Esophagus (tissue), 2 donors: Measurements from ENCODE around the gene MYH11. TPM values are rescaled to one million over a fixed set of nuclear protein-coding genes. Genes with fewer than 3 reads are reported as not detected.
"Not testable (repeated sequence)": the region's sequence is repeated elsewhere in the genome, so short reads cannot be mapped to it uniquely, and the experiment has no call there.

Experiments
- H3K27ac ChIP-seq, 2 donors: one replicate each; pipeline ENCODE4 v1.5.1; 2013; ENCODE audit warnings: low read depth in 2 of 2, mild to moderate bottlenecking in 2 of 2, inconsistent platforms in 1 of 2, low read length in 1 of 2, moderate library complexity in 1 of 2
- H3K27me3 ChIP-seq, 2 donors: one replicate each; pipeline ENCODE4 v1.6.1; 2013; ENCODE audit warnings: low read length in 2 of 2, control low read depth in 1 of 2, mild to moderate bottlenecking in 1 of 2; ENCODE audit not compliant: insufficient read depth in 2 of 2, control insufficient read depth in 1 of 2
- H3K36me3 ChIP-seq, 2 donors: one replicate each; pipeline ENCODE4 v1.6.1; 2013; ENCODE audit warnings: low read length in 1 of 2; ENCODE audit not compliant: control insufficient read depth in 2 of 2, insufficient read depth in 2 of 2
- H3K4me1 ChIP-seq, 2 donors: one replicate each; pipeline ENCODE4 v1.6.1; 2013; ENCODE audit warnings: low read length in 1 of 2; ENCODE audit not compliant: control insufficient read depth in 2 of 2, insufficient read depth in 2 of 2
- H3K4me3 ChIP-seq, 2 donors: one replicate each; pipeline ENCODE4 v1.5.1; 2013; ENCODE audit warnings: low read length in 2 of 2, mild to moderate bottlenecking in 2 of 2, low read depth in 1 of 2, moderate library complexity in 1 of 2
- H3K9me3 ChIP-seq, 2 donors: one replicate each; pipeline ENCODE4 v1.6.1; 2013; ENCODE audit warnings: mild to moderate bottlenecking in 2 of 2, low read depth in 1 of 2, low read length in 1 of 2, moderate library complexity in 1 of 2; ENCODE audit not compliant: control insufficient read depth in 2 of 2, insufficient read depth in 1 of 2
- WGBS, 2 donors: extraction: QIAGEN DNeasy Blood & Tissue Kit; methylation state at CpG; one replicate each; pipeline ENCODE4 v1.1.7; 2013; 5-methylcytosine and 5-hydroxymethylcytosine counted together
- polyA plus RNA-seq, 2 donors: library from polyadenylated mRNA; stranded (reverse); fragments of 200-250 nt; gene quantifications; one replicate each; pipeline ENCODE4 v1.2.3, GENCODE V29; 2013
- donor health status: healthy with polysubstance abuse.
- donor health status: Bipolar disorder and iron deficiency.

MYH11 gene
- polyA plus RNA-seq, 2 donors: 120 to 421 TPM

DNA sequence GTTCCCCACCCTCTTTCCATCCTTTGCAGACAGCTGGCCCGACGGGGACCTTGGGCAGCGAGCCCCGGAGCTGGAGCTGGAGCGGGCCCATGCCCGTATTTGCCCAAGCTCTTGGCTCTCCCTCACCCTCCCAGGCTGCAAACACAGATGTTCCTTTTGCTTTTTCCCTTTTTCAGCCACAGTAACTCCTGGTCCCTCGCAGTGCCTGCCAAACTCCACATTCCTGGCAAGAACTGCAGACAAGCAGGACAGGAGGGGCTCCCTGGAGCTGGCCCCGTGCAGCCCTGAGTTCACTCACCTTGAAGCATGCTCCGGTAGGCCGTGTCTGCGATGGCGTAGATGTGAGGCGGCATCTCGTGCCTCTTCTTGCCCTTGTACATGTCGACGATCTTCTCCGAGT, 33.9 kb downstream of the MYH11 start:
- Histone ChIP-seq H3K4me1 (no peaks in the 10 kb centered on the region), H3K27me3 (no peaks in the 10 kb centered on the region), H3K9me3 (no peaks in the 10 kb centered on the region), H3K4me3 (no peak overlapping the region), H3K27ac (peak overlapping the region in 1 of 2 donors; percentile 67), H3K36me3 (no peaks in the 10 kb centered on the region)
- 42 to 49% methylated on average over 17 of the region's 17 CpGs for WGBS, 2 donors

DNA sequence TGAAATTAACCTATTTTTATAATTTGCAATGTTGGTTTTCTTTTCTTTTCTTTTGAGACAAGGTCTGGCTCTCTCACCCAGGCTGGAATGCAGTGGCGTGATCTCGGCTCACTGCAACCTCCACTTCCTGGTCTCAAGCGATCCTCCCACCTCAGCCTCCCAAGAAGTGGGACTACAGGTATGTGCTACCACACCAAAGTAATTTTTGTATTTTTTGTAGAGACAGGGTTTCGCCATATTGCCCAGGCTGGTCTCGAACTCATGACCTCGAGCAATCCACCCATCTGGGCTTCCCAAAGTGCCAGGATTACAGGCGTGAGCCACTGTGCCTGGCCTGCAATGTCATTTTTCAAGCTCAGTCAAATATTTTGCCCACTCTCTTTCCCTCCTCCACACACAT, 36.0 kb downstream of the MYH11 start:
- WGBS, 2 donors: 84% methylated on average over 7 of the region's 7 CpGs
- Histone ChIP-seq H3K4me3 (no peak overlapping the region), H3K36me3 (no peaks in the 10 kb centered on the region), H3K27ac (peak overlapping the region in 1 of 2 donors; percentile 28), H3K9me3 (no peaks in the 10 kb centered on the region), H3K27me3 (no peaks in the 10 kb centered on the region), H3K4me1 (no peaks in the 10 kb centered on the region)

DNA sequence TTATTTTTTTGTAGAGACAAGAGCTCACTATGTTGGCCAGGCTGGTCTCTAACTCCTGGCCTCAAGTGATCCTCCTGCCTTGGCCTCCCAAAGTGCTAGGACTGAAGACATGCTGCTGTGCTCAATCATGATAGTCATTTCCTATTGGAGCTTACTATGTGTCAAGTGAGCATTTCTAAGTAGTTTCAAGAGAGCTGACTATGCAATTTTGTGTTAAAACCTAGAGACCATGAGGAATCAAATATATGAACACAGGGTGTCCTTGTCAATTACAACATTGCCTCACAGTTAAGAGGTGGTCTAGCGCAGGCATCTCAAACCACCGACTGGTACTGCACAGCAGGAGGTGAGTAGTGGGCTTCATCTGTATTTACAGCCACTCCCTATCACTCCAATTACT, 37.8 kb downstream of the MYH11 start:
- Histone ChIP-seq H3K9me3 (no peaks in the 10 kb centered on the region), H3K4me3 (no peak overlapping the region), H3K27me3 (no peaks in the 10 kb centered on the region), H3K27ac (peak overlapping the region in 1 of 2 donors; percentile 29), H3K36me3 (no peaks in the 10 kb centered on the region), H3K4me1 (no peaks in the 10 kb centered on the region)
- WGBS, 2 donors: 89 to 97% methylated on average over 2 of the region's 2 CpGs

DNA sequence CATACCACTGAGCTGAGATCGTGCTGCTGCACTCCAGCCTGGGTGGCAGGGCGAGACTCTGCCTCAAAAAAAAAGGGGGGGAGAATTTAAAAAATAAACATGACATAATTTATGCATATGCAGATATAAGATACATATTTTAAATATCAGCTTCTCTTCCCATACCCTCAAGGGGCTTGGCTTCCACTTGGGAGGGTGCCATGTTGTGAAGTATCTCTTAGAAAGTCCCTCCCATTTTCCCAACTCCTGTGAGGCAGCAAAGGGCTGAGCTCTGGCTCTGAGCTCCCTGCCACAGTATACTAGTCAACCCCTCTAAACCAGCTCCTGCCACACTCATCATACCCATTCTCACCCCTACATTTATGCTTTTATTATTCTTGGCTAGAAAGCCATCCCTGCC, 39.4 kb downstream of the MYH11 start:
- Histone ChIP-seq H3K9me3 (no peaks in the 10 kb centered on the region), H3K36me3 (no peaks in the 10 kb centered on the region), H3K27ac (peak overlapping the region in 1 of 2 donors; percentile 4), H3K4me1 (no peaks in the 10 kb centered on the region), H3K4me3 (no peak overlapping the region), H3K27me3 (no peaks in the 10 kb centered on the region)
- 76 to 86% methylated on average over 2 of the region's 2 CpGs for WGBS, 2 donors

DNA sequence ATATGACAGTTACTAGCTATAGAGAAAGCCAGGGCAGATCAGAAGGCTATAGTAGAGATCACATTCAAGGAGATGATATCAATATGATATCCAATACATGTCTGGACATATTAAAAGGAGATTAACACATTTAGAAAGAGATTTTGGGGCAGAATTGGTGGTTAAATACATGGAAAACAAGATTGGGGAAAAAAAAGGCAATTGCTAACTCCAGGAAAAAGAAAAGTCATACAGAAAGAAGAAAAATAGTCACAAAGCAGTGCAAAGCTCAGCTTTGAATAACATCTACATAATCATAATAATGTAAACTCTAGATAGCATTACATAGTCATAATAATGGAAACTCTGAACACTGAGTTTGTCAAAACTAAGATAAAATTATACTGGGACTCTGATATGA, 40.6 kb downstream of the MYH11 start:
- Histone ChIP-seq H3K9me3 (no peaks in the 10 kb centered on the region), H3K36me3 (no peaks in the 10 kb centered on the region), H3K4me3 (peak overlapping the region in 1 of 2 donors; percentile 3), H3K4me1 (no peaks in the 10 kb centered on the region), H3K27ac (no peak overlapping the region), H3K27me3 (no peaks in the 10 kb centered on the region)

DNA sequence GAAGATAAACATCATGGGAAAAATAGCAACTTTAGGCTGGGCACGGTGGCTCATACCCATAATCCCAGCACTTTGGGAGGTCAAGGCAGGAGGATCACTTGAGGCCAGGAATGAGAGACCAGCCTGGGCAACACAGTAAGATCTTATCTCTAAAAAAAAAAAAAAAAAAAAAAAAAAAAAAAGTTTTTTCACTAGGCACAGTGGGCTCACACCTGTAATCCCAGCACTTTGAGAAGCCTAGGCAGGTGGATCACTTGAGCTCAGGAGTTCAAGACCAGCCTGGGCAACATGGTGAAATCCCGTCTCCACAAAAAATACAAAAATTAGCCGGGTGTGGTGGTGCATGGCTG, 44.5 kb downstream of the MYH11 start:
- H3K4me1 ChIP-seq, H3K36me3 ChIP-seq, H3K27me3 ChIP-seq, H3K27ac ChIP-seq, H3K9me3 ChIP-seq, H3K4me3 ChIP-seq: not testable (repeated sequence)
- 51 to 66% methylated on average over 3 of the region's 3 CpGs for WGBS, 2 donors

DNA sequence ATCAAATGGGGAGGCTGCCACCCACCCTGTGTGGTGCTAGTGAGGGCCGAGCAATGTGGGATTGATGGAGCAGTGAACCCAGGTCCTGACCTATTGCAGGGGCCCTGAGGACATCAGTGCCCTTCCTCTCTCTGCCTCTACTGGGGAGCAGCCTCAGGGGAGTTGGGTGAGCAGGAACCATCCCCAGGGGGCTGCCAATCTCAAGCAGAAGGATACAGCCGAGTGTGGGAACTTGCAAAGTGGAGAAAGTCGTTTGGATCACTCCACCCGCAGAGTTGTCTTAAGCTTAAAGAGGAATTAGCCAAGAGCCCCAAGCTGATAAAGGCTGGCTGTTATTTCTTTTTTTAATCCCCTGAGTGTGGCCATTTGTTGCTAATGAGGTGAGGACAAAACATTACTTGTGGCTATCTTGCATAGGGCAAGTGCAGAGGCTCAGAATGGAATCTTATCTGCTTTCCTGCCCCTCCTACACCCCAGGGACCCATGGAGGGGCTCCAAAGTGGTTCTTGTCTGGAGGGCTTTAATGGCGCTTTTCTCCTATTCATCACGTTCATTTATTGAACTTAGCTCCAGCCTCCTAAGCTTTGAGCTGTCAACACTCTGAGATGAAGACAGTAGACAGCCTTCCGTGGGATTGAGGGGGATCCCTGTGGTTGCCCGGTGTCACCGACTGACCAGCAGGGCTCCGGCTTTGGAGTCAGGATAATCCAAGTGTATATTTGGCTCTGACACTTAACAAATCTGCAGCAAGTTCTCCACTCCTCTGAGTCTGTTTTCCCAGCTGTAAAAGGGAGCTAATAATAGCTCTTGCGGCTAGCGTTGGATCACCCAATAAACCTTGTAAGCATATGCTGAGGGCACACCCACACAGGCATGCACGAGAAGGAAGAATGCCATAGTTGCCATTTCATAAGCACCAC, 45.1 kb downstream of the MYH11 start:
- H3K9me3 ChIP-seq: no peaks in the 10 kb centered on the region
- H3K4me3 ChIP-seq: no peak overlapping the region
- no peaks in the 10 kb centered on the region for H3K4me1 ChIP-seq
- H3K27me3 ChIP-seq: no peaks in the 10 kb centered on the region
- no peaks in the 10 kb centered on the region for H3K36me3 ChIP-seq
- peak overlapping the region; percentile 33 to 61 for H3K27ac ChIP-seq
- 18 to 22% methylated on average over 13 of the region's 13 CpGs for WGBS, 2 donors

DNA sequence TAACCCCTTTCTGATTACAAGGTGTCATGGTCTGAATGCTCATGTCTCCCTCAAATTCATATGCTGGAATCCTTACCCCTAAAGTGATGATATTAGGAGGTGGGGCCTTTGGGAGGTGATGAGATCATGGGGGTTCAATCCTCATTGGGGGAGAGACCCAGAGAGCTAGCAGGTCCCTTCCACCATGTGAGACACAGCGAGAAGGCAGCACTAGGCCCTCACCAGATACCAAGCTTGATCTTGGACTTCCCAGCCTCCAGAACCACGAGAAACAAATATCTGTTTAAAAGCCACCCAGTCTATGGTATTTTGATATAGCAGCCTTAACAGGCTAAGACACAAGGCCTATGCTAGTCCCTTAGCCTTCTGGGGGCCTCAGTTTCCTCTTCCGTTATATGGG, 45.9 kb downstream of the MYH11 start:
- no peaks in the 10 kb centered on the region for H3K9me3 ChIP-seq
- no peaks in the 10 kb centered on the region for H3K36me3 ChIP-seq
- no peaks in the 10 kb centered on the region for H3K4me1 ChIP-seq
- no peak overlapping the region for H3K4me3 ChIP-seq
- no peaks in the 10 kb centered on the region for H3K27me3 ChIP-seq
- WGBS, 2 donors: 77 to 90% methylated on average over 3 of the region's 3 CpGs
- peak overlapping the region; percentile 33 to 61 for H3K27ac ChIP-seq

DNA sequence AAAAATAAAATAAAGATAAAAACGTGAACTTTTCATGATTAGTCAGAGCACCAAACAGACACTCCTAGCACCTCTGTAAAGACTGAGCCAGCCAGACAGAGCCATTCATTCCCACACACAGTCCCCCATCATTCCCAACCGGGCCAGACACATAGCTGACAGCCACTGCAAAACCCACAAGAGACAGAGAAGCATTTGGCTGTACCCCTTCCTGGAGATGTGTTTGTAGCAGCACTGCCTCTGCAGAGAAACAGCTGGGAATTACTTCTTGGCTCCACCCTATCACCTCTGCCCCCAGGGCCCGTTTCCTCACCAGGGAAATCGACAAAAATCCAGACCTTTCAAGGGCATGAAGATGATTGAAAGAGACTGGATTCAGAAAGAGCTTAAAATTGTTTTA, 46.4 kb downstream of the MYH11 start:
- Histone ChIP-seq H3K27ac (peak overlapping the region in 1 of 2 donors; percentile 45), H3K27me3 (no peaks in the 10 kb centered on the region), H3K4me1 (no peaks in the 10 kb centered on the region), H3K36me3 (no peaks in the 10 kb centered on the region), H3K9me3 (no peaks in the 10 kb centered on the region), H3K4me3 (no peak overlapping the region)
- 38 to 39% methylated on average over 4 of the region's 4 CpGs for WGBS, 2 donors

DNA sequence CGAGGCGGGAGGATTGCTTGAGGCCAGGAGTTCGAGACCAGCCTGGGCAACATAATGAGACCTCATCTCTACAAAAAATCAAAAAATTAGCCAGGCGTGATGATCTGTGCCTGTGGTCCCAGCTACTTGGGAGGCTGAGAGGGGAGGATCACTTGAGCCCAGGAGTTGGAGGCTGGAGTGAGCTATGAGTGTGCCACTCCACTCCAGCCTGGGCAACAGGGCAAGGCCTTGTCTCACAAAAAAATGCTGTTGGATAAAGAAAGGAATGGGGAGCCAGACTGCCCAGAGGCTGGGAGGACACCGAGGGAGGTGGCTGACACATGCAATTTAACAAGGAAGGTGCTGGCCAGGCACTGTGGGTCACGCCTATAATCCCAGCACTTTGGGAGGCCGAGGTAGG, 47.5 kb downstream of the MYH11 start:
- H3K27me3 ChIP-seq, H3K36me3 ChIP-seq, H3K4me1 ChIP-seq, H3K9me3 ChIP-seq, H3K4me3 ChIP-seq: not testable (repeated sequence)
- 74 to 82% methylated on average over 7 of the region's 7 CpGs for WGBS, 2 donors
- peak overlapping the region in 1 of 2 donors; percentile 17 for H3K27ac ChIP-seq
